HL-60 (cell line): ENCODE results near the gene ZMYM3.

Experiments
- GABPA ChIP-seq: IDR thresholded peaks from 2 replicates; pipeline ENCODE4 v1.6.1; 2012; ENCODE audit warnings: low read depth
- POLR2AphosphoS5 ChIP-seq: IDR thresholded peaks from 2 replicates; pipeline ENCODE4 v1.6.1; 2012; ENCODE audit warnings: low read depth
- TF ChIP-seq, protein P1 (sequence below): IDR thresholded peaks from one replicate; pipeline ENCODE4 v1.5.1; 2011; ENCODE audit warnings: low read length, control low read depth, inconsistent platforms; ENCODE audit not compliant: insufficient read depth

DNA sequence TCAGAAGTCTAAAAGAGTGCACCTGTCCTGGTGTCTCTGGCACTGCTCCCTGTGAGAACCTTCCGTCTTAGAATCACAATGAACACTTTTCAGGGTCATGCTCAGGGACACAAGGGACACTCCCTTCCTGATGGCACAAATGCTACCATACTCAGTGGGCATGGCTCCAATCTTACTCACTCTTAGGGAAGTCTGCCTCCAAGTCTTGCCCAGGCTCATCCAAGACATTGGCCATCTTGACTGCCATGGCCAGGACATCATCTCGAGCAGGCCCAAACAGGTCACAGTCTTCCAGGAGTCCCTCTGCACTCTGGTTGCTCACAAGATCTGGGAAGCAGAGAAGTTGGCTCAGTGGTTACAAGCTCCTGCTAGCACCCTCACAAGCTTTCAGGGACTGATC, 8.8 kb downstream of the ZMYM3 start:
- TF ChIP-seq POLR2AphosphoS5 (no peak), GABPA (no peak)
- TF ChIP-seq, protein P1, sequence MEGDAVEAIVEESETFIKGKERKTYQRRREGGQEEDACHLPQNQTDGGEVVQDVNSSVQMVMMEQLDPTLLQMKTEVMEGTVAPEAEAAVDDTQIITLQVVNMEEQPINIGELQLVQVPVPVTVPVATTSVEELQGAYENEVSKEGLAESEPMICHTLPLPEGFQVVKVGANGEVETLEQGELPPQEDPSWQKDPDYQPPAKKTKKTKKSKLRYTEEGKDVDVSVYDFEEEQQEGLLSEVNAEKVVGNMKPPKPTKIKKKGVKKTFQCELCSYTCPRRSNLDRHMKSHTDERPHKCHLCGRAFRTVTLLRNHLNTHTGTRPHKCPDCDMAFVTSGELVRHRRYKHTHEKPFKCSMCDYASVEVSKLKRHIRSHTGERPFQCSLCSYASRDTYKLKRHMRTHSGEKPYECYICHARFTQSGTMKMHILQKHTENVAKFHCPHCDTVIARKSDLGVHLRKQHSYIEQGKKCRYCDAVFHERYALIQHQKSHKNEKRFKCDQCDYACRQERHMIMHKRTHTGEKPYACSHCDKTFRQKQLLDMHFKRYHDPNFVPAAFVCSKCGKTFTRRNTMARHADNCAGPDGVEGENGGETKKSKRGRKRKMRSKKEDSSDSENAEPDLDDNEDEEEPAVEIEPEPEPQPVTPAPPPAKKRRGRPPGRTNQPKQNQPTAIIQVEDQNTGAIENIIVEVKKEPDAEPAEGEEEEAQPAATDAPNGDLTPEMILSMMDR, result no peak
